GM21576 (cell line): ENCODE data around the gene ATP11C.
"Not testable (repeated sequence)": the region's sequence is repeated elsewhere in the genome, so short reads cannot be mapped to it uniquely, and the experiment has no call there.

Experiments
- ATAC-seq: cut with Tn5 transposase; IDR thresholded peaks from one replicate; pipeline ENCODE4 v1.9.1; 2021; ENCODE audit warnings: mild to moderate bottlenecking, moderate library complexity; ENCODE audit not compliant: unreplicated experiment

ATP11C gene

DNA sequence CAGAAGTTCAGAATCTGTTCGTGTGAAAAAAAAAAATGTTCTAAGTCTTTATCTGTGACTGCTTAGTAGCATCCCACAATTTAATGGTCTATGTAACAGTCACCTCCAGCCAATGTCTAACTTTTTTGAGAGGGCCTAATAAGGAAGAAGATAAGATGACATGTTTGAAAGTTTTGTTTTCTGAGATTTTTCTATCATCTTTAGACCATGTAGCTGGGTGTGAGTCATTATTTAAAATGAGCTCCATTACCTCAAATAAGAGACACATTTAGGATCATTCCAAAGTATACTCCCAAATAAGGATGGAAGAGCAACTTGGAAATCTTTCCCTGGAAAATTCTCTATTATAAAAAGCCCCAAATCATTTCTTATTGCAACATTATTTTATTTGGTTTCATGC is 196.7 kb downstream of the ATP11C start:
- no peak for ATAC-seq

- no peak for ATAC-seq
These were observed 197.9 kb downstream of the ATP11C start for GRCh38 chrX:139734996-139735395.

DNA sequence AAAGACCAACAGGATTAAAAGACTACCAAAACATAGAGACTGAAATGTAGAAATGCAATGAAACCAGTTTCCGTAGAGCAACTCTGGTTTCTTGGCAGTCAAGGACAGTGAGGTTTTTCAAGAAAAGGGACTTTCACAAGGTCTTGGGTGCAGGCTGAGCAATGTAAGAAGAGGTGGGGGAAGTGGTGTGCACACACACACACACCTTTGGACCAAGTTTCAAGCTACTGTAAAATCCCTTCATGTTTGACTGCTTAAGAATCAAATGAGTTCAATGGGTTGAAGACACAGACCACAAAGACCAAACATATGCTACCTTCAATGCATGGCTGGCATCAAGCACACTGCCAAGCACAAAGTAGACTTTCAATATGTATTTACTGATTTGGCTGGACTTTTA is 207.1 kb downstream of the ATP11C start:
- ATAC-seq: peak; percentile 79

DNA sequence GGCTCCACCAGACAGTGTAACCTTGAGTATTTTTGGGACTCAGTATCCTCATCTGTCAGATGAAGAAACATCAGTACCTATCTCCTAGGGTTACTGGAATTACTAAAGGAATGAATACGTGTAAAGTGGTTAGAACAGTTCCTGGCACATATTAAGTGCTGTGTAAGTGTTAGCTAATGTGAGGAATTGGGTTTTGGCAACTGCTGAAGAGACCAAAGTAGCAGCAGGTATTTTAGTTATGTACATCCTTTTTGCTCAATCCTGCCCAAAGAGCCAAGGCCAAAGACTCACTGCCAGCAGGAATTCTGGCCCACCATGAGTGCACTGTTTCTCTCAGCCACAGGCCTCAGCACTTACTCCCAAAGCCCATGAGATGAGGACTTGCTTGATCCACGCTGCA is 208.2 kb downstream of the ATP11C start:
- ATAC-seq: no peak

DNA sequence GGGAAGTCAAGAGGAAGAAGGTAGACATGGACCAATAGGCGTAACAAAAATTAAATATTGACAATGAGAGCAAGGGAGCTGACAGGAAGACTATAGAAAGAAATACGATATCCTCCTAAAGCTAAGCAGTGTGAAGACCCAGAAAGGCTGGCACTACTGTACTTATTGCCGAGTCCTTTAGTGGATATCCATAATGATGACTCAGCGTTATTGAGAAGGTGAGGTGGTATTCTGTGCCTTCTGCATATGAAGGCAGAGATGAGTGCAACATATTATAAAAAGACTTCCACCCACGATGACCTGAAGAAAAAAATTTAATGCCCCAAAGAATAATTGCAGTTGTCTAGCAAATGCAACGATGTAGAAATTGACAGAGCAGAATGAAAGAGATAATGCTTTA is 211.9 kb downstream of the ATP11C start:
- ATAC-seq: no peak

- no peak for ATAC-seq
These were observed 212.7 kb downstream of the ATP11C start for GRCh38 chrX:139720136-139720535.

DNA sequence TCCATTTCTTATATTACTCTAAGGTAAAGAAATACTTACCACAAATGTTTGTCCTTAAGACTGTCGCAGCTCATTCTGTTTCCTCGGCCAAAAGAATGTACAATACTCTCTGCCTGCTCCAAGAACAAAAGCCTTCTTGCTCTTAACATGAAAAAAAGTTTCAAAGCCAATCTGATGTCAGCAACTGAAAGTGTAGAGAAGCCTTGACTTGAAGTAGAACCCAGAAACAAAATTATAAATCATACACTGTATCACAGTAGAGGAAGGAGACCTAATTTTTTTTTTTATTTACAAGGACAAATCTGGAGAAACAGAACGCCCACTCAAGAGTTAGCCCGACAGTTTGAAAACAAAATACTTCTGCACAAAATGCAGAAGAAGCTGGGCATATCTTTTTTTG is 224.8 kb downstream of the ATP11C start, which contains the start of gene MCF2:
MCF2 (minus strand) TSS at position 101 of the 400 bp plus-strand sequence. CDS start 56,423 bp downstream, outside the sequence.
- ATAC-seq: no peak

GRCh38 chrX:139702658-139703057 is 230.2 kb downstream of the ATP11C start:
- no peak for ATAC-seq

GRCh38 chrX:139692908-139693307 is 239.9 kb downstream of the ATP11C start:
- ATAC-seq: no peak

DNA sequence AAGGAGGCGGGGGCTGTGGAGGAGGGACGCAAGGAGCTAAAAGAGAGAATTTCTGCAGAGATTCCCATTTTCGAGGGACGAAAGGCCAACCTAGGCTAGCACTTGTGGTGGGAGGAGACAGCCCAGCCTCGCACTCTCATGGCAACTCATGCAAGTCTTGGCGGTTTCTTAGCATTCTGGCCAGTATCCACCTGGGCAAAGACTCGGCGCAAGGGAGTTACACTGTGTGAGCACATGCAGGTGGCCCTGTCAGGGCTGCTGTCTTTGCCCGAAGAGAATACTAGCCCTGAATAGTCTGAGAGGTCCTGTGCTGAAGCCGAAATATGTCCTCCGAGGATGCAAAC is 240.4 kb downstream of the ATP11C start:
- ATAC-seq: no peak

DNA sequence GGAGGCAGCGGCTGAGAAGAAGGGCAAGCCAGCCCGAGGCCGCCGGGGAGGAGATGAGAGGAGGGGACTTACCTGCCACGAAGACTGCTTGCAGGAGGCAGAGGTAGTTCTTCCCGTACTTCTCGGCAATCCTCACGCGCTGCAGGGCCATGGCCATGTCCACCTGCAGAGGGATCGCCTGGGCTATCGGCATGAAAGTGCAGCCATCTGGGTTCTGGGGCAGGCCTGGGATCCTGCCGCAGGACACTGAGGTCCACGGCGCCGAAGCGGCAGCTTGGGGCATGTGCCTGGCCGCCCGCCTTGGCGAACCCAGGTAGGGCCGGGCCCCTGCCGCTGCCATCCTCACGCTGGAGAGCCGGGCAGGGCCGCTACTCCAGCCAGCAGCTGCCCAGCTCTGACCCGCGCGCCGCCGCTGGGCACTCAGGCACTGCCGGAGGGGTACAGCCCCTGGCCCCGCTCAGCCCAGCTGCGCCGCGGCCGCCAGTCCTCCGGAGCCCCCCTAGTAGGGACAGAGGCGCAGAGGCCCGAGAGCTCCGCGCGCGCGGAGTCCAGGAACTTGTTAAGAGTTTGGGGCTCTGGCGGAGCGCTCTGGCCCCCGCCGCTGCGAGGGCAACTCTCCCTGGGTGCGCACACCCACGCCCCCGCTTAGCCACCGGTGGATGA is 240.9 kb downstream of the ATP11C start:
- ATAC-seq: no peak

GRCh38 chrX:139691493-139691842 is 241.4 kb downstream of the ATP11C start:
- ATAC-seq: no peak

DNA sequence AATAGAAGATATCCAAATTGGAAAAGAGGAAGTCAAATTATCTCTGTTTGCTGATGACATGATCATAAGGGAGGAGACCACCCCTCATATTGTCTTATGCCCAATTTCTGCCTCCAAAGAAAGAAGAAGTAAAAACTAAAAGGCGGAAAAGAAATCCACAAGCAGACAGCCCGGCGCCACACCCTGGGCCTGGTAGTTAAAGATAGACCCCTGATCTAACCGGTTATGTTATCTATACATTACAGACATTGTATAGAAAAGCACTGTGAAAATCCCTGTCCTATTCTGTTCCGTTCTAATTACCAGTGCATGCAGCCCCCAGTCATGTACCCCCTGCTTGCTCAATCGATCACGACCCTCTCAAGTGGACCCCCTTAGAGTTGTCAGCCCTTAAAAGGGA is 247.7 kb downstream of the ATP11C start:
- ATAC-seq: not testable (repeated sequence)

DNA sequence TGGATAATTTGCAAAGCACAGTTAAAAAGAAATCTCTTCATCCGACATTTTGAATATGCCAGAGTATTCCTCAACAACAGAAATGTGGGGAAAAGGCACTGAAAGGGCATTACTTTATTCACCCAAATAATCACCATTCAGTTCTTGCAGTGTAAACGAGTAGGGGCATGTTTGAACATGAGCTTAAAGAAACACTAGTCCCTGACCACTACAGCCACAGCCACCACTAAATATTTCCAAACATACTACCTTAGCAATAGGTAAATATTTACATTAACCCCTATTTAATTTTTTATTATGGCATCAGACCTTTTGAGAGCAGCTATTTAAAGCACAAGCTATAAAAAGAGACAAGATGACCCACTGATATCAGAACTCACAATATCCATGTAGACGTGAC is 252.5 kb downstream of the ATP11C start:
- ATAC-seq: no peak
